ENCODE measurements around the gene WARS2. TPM values are rescaled to one million over a fixed set of nuclear protein-coding genes. Genes with fewer than 3 reads are reported as not detected.

Gene WARS2
- polyA plus RNA-seq, 2 of the 4 experiments (the other 2 are of a cell fraction) = 5.9 to 7.9 TPM

DNA sequence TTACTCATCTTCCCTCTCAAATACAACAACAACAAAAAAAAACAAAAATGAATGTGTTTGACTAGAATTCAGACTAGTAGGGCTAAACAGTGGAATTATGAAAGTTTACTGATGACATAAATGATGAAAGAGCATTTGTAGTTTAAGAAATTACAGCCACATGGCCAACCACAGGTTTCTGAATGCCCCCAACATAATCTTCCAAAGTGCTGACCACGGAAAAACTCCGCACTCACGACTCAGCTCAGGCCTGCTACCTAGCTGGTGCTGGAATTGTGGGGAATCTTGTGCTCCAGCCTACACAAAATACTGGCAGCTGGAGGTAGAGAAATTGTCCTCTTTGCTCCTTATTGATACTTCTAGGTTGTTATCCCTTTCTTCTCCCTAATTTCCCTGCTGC lies 128.7 kb downstream of the WARS2 start:
- Histone ChIP-seq H3K4me1 (no peaks in the 10 kb centered on the region), H3K4me3 (no peak overlapping the region), H3K4me2 (no peak overlapping the region), H3K9me3 (no peaks in the 10 kb centered on the region), H3K27ac (no peak overlapping the region)
- WGBS (ENCODE audit: missing lambda C conversion rate) = 91% methylated on average over 3 of the region's 3 CpGs
- TF ChIP-seq, protein P1, sequence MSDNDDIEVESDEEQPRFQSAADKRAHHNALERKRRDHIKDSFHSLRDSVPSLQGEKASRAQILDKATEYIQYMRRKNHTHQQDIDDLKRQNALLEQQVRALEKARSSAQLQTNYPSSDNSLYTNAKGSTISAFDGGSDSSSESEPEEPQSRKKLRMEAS (IDR thresholded peaks at IDR 0.05) = no peak
- TF ChIP-seq ZSCAN20 (CRISPR knock-in tag; IDR thresholded peaks at IDR 0.05) (no peak), POLR2A (IDR thresholded peaks at IDR 0.05; ENCODE audit: low read length) (no peak), NPAS2 (CRISPR knock-in tag; IDR thresholded peaks at IDR 0.05; ENCODE audit: borderline replicate concordance) (no peak), RCOR1 (IDR thresholded peaks at IDR 0.05; ENCODE audit: low read depth, low read length) (no peak), MYC (IDR thresholded peaks at IDR 0.05; ENCODE audit: borderline replicate concordance, low read length) (no peak), JUNB (IDR thresholded peaks at IDR 0.05) (no peak), GATA3 (IDR thresholded peaks at IDR 0.05; ENCODE audit: borderline replicate concordance) (no peak), CBX8 (IDR thresholded peaks at IDR 0.05) (no peak), CEBPB (IDR thresholded peaks at IDR 0.05) (no peak), RARB (CRISPR knock-in tag; IDR thresholded peaks at IDR 0.05) (no peak), EHF (CRISPR knock-in tag; IDR thresholded peaks at IDR 0.05) (no peak), FOSB (CRISPR knock-in tag; IDR thresholded peaks at IDR 0.05) (no peak), ZC3H11A (IDR thresholded peaks at IDR 0.05) (no peak)
- TF ChIP-seq, protein P2, sequence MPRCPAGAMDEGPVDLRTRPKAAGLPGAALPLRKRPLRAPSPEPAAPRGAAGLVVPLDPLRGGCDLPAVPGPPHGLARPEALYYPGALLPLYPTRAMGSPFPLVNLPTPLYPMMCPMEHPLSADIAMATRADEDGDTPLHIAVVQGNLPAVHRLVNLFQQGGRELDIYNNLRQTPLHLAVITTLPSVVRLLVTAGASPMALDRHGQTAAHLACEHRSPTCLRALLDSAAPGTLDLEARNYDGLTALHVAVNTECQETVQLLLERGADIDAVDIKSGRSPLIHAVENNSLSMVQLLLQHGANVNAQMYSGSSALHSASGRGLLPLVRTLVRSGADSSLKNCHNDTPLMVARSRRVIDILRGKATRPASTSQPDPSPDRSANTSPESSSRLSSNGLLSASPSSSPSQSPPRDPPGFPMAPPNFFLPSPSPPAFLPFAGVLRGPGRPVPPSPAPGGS (IDR thresholded peaks at IDR 0.05) = no peak
- ChIA-PET CTCF (interaction anchor here (0.8 kb wide), 1 partner anchor 19 kb away, joined by 4 read pairs; no protein-coding TSS in a partner anchor), POLR2A (no interaction called here)
- FAIRE-seq (no peak), DNase-seq (ENCODE audit: low read depth in 1 of 2, low spot score in 1 of 2) (no peak), ATAC-seq (no peak)

DNA sequence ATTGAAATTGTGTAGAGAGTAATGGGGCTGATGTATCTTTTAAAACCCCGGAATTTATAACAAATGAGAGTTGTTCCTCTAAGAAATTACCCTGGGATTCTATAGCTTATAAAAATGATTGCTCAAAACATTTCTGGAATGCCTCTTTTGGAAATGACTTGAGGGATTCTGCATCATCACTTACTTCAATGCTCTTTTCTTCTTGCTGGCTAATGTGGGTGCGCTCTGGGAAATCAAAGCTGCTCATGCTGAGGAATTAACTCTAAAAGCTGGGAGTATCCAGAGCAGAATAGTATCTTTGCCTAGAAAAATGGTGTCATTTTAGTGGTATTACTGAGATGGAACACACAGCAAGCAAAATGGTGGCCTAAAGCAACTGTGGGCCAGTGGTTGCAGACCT lies 129.3 kb downstream of the WARS2 start:
- whole genome bisulfite sequencing (ENCODE audit: missing lambda C conversion rate) = 74% methylated on average over 2 of the region's 2 CpGs
- H3K4me1 ChIP-seq = no peaks in the 10 kb centered on the region
- FAIRE-seq = no peak
- ChIA-PET CTCF (interaction anchor here (0.8 kb wide), 1 partner anchor 20 kb away, joined by 4 read pairs; no protein-coding TSS in a partner anchor), POLR2A (no interaction called here)
- no peak overlapping the region for H3K4me2 ChIP-seq
- H3K27ac ChIP-seq = no peak overlapping the region
- ATAC-seq = no peak
- no peak overlapping the region for H3K4me3 ChIP-seq
- H3K9me3 ChIP-seq = no peaks in the 10 kb centered on the region
- TF ChIP-seq ESRRA (IDR thresholded peaks at IDR 0.05; ENCODE audit: borderline replicate concordance, low read length) = no peak
- no peak for TF ChIP-seq RARB (CRISPR knock-in tag; IDR thresholded peaks at IDR 0.05)
- no peak for TF ChIP-seq NR3C1 (IDR thresholded peaks at IDR 0.05)
- no peak for DNase-seq (ENCODE audit: low read depth in 1 of 2, low spot score in 1 of 2)

DNA sequence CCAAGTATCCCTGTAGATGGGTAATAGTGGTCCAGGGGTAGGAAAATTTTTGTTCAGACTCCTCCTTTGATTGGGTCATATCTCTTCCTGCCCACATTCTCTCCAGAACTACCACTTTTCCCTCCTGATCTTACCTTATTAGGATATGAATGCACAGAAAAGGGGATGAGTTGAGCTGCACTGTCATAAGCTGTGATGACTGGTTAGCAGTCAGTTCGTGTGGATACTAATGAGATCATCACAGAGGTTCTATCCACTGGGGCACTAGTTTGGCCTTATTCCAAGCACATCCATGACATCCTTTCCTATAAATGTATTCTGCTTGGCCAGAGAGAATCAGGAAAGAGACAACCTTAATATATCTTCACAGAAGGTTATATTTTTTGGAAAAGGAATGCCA lies 130.3 kb downstream of the WARS2 start:
- Histone ChIP-seq H3K9me3 (no peaks in the 10 kb centered on the region), H3K4me1 (no peaks in the 10 kb centered on the region), H3K4me3 (no peak overlapping the region), H3K27ac (no peak overlapping the region), H3K4me2 (no peak overlapping the region)
- DNase-seq (ENCODE audit: low read depth in 1 of 2, low spot score in 1 of 2) = no peak
- WGBS (ENCODE audit: missing lambda C conversion rate) = 0% methylated on average over 1 of the region's 1 CpG
- POLR2A ChIA-PET = no interaction called here
- FAIRE-seq = no peak
- CTCF ChIA-PET = no interaction called here
- TF ChIP-seq ZC3H11A (IDR thresholded peaks at IDR 0.05) (no peak), EP300 (IDR thresholded peaks at IDR 0.05) (no peak), MAFK (IDR thresholded peaks at IDR 0.05; ENCODE audit: partially characterized antibody) (no peak), ZNF302 (CRISPR knock-in tag; IDR thresholded peaks at IDR 0.05) (no peak), HDAC2 (IDR thresholded peaks at IDR 0.05) (no peak), CEBPB (IDR thresholded peaks at IDR 0.05) (no peak), NR3C1 (IDR thresholded peaks at IDR 0.05) (no peak)
- ATAC-seq = no peak

DNA sequence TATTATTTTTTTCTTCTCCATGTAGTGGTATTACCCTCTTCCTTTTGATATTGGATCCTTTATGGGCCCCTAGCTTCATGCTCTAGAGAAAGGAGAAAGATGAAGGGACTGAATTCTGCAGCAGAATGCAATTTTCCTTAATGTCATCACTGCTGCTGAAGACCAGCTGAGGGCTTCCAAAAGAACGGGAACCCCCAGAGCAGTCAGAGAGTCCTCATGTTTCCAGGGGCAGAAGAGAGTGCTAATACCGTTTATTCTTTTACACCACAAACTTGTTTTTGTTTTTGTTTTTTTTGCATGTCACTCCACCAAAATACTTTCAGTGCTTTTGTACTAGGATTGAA lies 131.2 kb downstream of the WARS2 start:
- H3K4me2 ChIP-seq = no peak overlapping the region
- TF ChIP-seq ESRRA (IDR thresholded peaks at IDR 0.05; ENCODE audit: borderline replicate concordance, low read length) = no peak
- TF ChIP-seq, protein P3, sequence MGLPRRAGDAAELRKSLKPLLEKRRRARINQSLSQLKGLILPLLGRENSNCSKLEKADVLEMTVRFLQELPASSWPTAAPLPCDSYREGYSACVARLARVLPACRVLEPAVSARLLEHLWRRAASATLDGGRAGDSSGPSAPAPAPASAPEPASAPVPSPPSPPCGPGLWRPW (IDR thresholded peaks at IDR 0.05) = no peak
- no peak for TF ChIP-seq RARB (CRISPR knock-in tag; IDR thresholded peaks at IDR 0.05)
- TF ChIP-seq, protein P4, sequence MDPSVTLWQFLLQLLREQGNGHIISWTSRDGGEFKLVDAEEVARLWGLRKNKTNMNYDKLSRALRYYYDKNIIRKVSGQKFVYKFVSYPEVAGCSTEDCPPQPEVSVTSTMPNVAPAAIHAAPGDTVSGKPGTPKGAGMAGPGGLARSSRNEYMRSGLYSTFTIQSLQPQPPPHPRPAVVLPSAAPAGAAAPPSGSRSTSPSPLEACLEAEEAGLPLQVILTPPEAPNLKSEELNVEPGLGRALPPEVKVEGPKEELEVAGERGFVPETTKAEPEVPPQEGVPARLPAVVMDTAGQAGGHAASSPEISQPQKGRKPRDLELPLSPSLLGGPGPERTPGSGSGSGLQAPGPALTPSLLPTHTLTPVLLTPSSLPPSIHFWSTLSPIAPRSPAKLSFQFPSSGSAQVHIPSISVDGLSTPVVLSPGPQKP (IDR thresholded peaks at IDR 0.05; ENCODE audit: low read depth, low read length) = no peak
- TF ChIP-seq, protein P1 (IDR thresholded peaks at IDR 0.05) = no peak
- H3K27ac ChIP-seq = no peak overlapping the region
- no peak for DNase-seq (ENCODE audit: low read depth in 1 of 2, low spot score in 1 of 2)
- ChIA-PET POLR2A (no interaction called here), CTCF (interaction anchor here (0.9 to 1.7 kb wide), 7 partner anchors 9 to 932 kb away, joined by 3 to 6 read pairs (median 4); no protein-coding TSS in a partner anchor)
- H3K4me1 ChIP-seq = no peaks in the 10 kb centered on the region
- H3K4me3 ChIP-seq = no peak overlapping the region
- 17% methylated on average over 2 of the region's 2 CpGs for WGBS (ENCODE audit: missing lambda C conversion rate)
- FAIRE-seq = no peak
- no peak for ATAC-seq
- H3K9me3 ChIP-seq = no peaks in the 10 kb centered on the region
